HG02763 (cell line): ENCODE data around the gene EMP2.

Experiments used
- ATAC-seq: cut with Tn5 transposase; IDR thresholded peaks from one replicate; pipeline ENCODE4 v1.9.1; 2021; ENCODE audit warnings: mild to moderate bottlenecking, moderate library complexity; ENCODE audit not compliant: unreplicated experiment

Gene EMP2

GRCh38 chr16:10493276-10493675, 87.1 kb downstream of the EMP2 start:
- ATAC-seq: no peak

GRCh38 chr16:10490141-10490540, 90.3 kb downstream of the EMP2 start:
- no peak for ATAC-seq

- ATAC-seq: no peak
Measured at GRCh38 chr16:10485698-10486382, 94.6 kb downstream of the EMP2 start.

- ATAC-seq: no peak
Measured at GRCh38 chr16:10485159-10485558, 95.2 kb downstream of the EMP2 start.

- no peak for ATAC-seq
Measured at GRCh38 chr16:10480151-10480550, 100.2 kb downstream of the EMP2 start.
